ENCODE results near the gene PTPRD. TPM values are rescaled to one million over a fixed set of nuclear protein-coding genes. Genes with fewer than 3 reads are reported as not detected.

Gene PTPRD
- total RNA-seq, 1 donor from 2014 or later: 85.4 TPM

DNA sequence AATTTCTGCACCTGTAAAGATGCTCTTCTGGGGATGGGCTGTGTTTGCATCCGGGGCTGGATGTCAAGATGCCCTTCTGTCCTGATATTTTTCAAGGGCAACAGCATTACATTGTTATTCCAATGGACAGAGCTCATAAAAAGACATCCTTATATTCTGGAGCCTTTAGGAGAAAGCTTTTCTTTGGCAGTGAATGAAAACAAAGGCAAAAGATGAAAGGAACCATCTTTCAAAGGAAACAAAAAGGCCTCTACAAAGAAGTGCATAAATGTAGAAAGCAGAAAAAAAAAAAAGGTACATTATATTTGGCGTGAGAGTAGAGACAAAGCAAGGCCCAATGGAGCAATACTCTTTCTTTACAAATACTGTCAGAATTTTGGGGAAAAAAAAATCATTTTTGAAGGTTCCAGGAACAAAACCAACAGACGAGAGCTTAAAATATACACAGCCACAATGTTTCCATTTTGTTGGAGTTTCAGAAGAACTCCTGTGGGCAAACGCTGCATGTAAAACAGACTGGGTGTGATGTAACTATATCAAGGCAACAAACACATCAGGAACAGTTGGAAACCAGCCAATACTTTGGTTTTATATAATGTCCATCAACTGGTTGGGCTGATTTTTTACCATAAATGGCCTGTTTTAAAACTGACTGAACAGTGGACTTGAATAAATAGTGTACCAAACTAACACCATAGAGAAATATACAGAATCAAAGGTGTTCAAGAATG is 1927.7 kb downstream of the PTPRD start:
- DNase-seq (ENCODE audit: low read depth): peak; percentile 14

DNA sequence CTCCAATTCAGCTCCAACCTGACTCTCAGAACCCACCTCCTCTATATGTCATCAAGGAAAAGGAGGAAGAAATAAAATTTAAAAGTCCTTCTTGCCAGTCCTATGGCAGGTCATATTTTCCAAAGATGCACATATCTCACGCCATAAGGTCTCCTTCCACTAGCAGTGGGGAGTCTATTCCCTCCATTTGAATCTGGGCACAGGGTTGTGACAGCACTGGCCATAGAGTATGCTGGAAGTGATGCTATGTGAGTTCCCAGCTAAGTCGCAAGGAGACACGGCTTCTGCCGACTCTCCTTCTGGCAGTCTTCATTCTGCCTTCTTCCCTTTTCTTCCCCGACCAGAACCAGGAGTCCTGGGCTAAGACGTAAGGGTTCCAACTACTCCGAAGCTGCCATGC is 1929.3 kb downstream of the PTPRD start:
- no peak for DNase-seq (ENCODE audit: low read depth)

DNA sequence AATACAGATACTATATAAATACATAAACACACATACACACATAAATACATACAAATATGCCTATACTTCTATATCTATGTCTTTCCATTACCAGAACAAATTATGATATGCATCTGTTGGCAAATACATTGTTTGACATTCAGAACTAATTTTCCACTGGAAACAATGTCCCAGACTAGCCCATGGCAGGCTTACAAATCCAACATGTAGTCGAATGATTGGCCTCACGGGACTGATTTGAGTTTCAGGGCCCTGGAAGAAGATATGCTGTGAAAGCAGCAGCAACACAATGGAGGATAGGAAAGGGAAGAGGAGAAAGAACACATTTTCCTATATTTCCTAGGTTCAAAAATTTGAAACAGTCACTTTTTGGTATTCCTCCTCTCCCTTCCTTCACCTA is 1932.1 kb downstream of the PTPRD start:
- DNase-seq (ENCODE audit: low read depth): no peak

- DNase-seq (ENCODE audit: low read depth): no peak
Measured at GRCh38 chr9:8680157-8680556, 1932.6 kb downstream of the PTPRD start.

GRCh38 chr9:8679371-8679822 is 1933.4 kb downstream of the PTPRD start:
- no peak for DNase-seq (ENCODE audit: low read depth)

- peak; percentile 64 for DNase-seq (ENCODE audit: low read depth)
Measured at GRCh38 chr9:8677741-8678140, 1935.1 kb downstream of the PTPRD start.

DNA sequence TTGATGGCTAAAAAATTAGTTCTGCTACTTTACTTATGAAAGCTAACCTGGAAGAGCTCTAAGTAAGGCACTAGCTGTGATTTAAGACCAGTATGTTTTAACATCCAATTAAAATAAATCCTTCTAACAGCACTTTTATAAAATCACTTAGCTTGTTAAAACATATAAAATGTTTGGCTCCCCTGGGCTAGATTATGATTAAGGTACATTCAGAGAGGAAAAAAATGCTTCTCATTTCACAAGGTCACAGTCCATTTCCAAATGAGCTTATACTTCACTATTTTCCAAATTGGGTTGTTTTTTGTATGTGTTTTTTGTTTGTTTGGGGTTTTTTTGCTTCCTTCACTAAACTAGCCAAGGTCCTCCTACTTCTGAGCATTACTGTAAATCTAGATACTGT is 1938.3 kb downstream of the PTPRD start:
- no peak for DNase-seq (ENCODE audit: low read depth)

GRCh38 chr9:8673830-8674229 is 1939.0 kb downstream of the PTPRD start:
- DNase-seq (ENCODE audit: low read depth): no peak

- no peak for DNase-seq (ENCODE audit: low read depth)
Measured at GRCh38 chr9:8670751-8671150, 1942.1 kb downstream of the PTPRD start.

- DNase-seq (ENCODE audit: low read depth): no peak
Measured at GRCh38 chr9:8668751-8669150, 1944.1 kb downstream of the PTPRD start.

GRCh38 chr9:8668231-8668630 is 1944.6 kb downstream of the PTPRD start:
- DNase-seq (ENCODE audit: low read depth): no peak

DNA sequence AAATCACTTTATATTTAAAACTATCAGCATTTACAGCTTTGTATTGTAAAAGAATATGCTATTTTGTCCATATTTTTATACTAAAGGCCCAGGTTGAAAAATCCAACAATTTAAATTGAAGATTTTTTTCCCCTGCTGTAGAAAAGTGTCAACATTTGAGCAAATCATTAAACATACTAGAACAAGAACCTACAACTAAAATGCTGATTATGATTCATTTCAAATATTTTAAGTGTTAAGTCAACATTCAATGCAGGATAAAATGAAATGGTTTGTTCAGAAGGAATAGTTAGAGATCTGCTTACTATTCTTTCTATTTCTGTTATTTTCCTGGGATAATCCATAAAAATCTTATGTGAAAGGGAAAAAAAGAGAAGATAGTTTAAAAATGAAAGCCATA is 1946.7 kb downstream of the PTPRD start:
- peak; percentile 24 for DNase-seq (ENCODE audit: low read depth)

GRCh38 chr9:8660383-8660782 is 1952.4 kb downstream of the PTPRD start:
- DNase-seq (ENCODE audit: low read depth): peak; percentile 88

DNA sequence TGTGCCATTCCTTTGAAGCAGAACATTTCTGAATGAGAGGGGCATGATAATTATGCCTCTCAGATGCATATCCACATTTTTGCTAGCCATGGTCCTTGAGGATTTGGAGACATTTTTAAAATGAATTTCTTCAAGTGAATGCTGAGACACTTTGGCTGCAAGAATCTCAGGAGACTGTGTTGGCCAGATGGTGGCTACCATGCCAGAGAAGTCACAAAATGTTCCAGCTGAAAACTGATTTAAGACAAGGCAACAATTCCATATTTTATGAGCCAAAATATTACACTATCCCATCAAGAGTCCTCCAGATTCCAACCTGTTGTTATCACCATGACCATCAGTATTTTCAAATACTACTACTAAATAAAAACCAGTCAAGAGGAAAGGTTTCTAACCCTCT is 1953.7 kb downstream of the PTPRD start:
- no peak for DNase-seq (ENCODE audit: low read depth)

DNA sequence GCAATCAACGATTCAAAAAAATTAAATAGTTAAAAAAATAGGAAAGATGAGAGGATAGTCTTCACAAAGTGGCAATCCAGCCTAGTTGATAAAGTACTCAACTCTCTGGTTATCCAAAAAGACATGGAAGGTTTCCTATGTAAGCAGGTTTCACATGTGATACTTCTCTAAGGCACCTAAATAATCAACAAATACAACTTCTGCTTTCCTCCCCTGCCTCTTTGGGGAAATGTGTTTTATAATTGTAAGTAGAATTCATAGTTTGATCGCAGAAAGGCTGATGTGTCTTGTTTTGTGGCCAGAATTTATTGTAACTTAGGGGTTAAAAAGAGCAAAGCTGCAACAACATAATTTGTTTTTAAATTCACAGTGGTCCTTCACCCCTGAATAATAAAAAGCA is 1957.7 kb downstream of the PTPRD start:
- no peak for DNase-seq (ENCODE audit: low read depth)

GRCh38 chr9:8653855-8654254 is 1958.9 kb downstream of the PTPRD start:
- peak; percentile 19 for DNase-seq (ENCODE audit: low read depth)

- DNase-seq (ENCODE audit: low read depth): no peak
Measured at GRCh38 chr9:8653111-8653510, 1959.7 kb downstream of the PTPRD start.

GRCh38 chr9:8652255-8652654 is 1960.5 kb downstream of the PTPRD start:
- DNase-seq (ENCODE audit: low read depth): no peak

DNA sequence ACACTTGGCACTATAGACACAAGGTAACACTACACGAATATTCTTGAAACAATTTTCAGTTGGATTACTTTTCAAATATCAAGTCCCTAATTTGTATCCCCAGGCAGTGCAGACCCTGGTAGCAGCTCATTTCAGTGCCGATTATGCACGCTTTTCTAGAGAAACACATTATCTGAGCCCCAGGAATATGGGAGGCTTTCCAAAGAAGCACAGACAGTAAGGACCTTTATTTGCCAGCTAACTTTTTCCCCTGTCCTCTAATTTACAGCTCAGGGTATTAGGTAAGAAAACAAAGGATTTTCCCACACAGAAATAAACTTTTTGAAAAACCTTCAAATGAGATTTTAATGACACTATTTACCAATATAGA is 1961.0 kb downstream of the PTPRD start:
- DNase-seq (ENCODE audit: low read depth): no peak

- no peak for DNase-seq (ENCODE audit: low read depth)
Measured at GRCh38 chr9:8651070-8651845, 1961.5 kb downstream of the PTPRD start.

DNA sequence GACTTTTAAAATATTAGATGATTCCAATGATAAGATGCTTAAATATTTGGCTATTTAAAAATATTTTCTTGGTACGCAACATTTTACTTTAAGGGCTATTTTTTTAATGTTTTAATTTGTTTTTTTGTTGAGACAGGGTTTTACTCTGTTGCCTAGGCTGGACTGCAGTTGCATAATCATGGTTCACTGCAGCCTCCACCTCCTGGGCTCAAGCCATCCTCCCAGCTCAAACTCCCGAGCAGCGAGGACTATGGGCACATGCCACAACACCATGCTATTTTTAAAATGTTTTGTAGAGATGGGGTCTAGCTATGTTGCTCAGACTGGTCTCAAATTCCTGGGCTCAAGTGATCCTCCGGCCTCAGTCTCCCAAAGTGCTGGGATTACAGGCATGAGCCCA is 1963.0 kb downstream of the PTPRD start:
- DNase-seq (ENCODE audit: low read depth): no peak

DNA sequence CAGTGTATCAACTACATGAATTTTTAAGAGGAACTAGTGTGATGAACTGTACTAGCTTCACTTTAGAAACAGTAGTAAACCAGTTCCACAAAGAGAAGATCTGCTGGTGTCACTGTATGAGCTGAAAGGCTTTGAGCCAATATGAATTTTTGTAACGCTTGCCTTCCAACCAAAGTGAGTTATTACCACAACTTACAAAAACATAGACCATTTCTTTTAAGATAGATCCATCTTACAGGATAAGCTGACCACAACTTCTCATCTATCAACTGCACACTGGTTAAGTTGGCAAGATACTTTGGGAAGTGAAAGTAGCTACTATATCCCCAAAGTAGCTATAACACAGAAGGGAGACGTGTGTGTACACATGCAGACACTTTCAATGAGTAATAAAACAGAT is 1963.6 kb downstream of the PTPRD start:
- no peak for DNase-seq (ENCODE audit: low read depth)

GRCh38 chr9:8648271-8648845 is 1964.4 kb downstream of the PTPRD start:
- DNase-seq (ENCODE audit: low read depth): peak; percentile 41
